Measurements from ENCODE around the gene KCNK3.

KCNK3 gene

GRCh38 chr2:26767894-26768487 lies 75.5 kb downstream of the KCNK3 start:
- intact Hi-C loops (cut with DNase I), result loop anchor here (10.0 kb wide), 1 partner anchor 177 kb away; no protein-coding TSS in a partner anchor
- no peak for DNase-seq

- intact Hi-C loops (cut with DNase I), result loop anchor here (1.0 to 10.0 kb wide), 2 partner anchors 43 to 176 kb away; no protein-coding TSS in a partner anchor
- no peak for DNase-seq
Observed at GRCh38 chr2:26768759-26769088, 76.2 kb downstream of the KCNK3 start.

GRCh38 chr2:26769089-26769761 lies 76.7 kb downstream of the KCNK3 start:
- intact Hi-C loops (cut with DNase I), result loop anchor here (1.0 to 10.0 kb wide), 2 partner anchors 42 to 176 kb away; no protein-coding TSS in a partner anchor
- peak; percentile 43 to 96 (median 70) for DNase-seq

GRCh38 chr2:26770986-26771586 lies 78.6 kb downstream of the KCNK3 start:
- peak in 7 of 10 donors; percentile 35 to 93 (median 66) for DNase-seq
- intact Hi-C loops (cut with DNase I), result no loop called here

GRCh38 chr2:26772064-26773001 lies 79.8 kb downstream of the KCNK3 start:
- intact Hi-C loops (cut with DNase I), result no loop called here
- DNase-seq, result peak in 8 of 10 donors; percentile 39 to 95 (median 76)

GRCh38 chr2:26776195-26776800 lies 83.8 kb downstream of the KCNK3 start:
- DNase-seq, result no peak
- intact Hi-C loops (cut with DNase I), result no loop called here

- intact Hi-C loops (cut with DNase I), result no loop called here
- DNase-seq, result peak in 5 of 10 donors; percentile 34 to 88 (median 84)
Observed at GRCh38 chr2:26778098-26778497, 85.6 kb downstream of the KCNK3 start.

GRCh38 chr2:26778507-26778906 lies 86.0 kb downstream of the KCNK3 start:
- intact Hi-C loops (cut with DNase I), result no loop called here

GRCh38 chr2:26780203-26780760 lies 87.8 kb downstream of the KCNK3 start:
- intact Hi-C loops (cut with DNase I), result no loop called here
- DNase-seq, result peak in 1 of 10 donors; percentile 40

More at GRCh38 chr2:26778507-26778906, 86.0 kb downstream of the KCNK3 start:
- DNase-seq, result no peak
